BJ (cell line): ENCODE results near the gene PLEKHF1. TPM values are rescaled to one million over a fixed set of nuclear protein-coding genes. Genes with fewer than 3 reads are reported as not detected.
"Not testable (repeated sequence)": the region's sequence is repeated elsewhere in the genome, so short reads cannot be mapped to it uniquely, and the experiment has no call there.

Experiments used
- CTCF ChIA-PET: fragments of 350-600 bp; formaldehyde crosslinking; extraction: SDS; loops from one replicate; lab custom pipeline; 2021; ENCODE audit warnings: antibody characterized with exemption, inconsistent platforms; lab: Yijun Ruan, JAX
- POLR2A ChIA-PET: fragments of 300-600 bp; sonication (Branson Sonifier 250); formaldehyde crosslinking; extraction: SDS; loops from one replicate; lab custom pipeline; 2021; ENCODE audit warnings: antibody characterized with exemption; lab: Charles Lee
- DNase-seq: peaks from one replicate; pipeline ENCODE4 v3.0.0-alpha.2; 2011; ENCODE audit warnings: low read depth
- H3K27me3 ChIP-seq: 2 replicates; pipeline ENCODE4 v1.6.0; 2011; ENCODE audit warnings: low read length; ENCODE audit not compliant: control insufficient read depth, insufficient read depth
- H3K36me3 ChIP-seq: 2 replicates; pipeline ENCODE4 v1.5.1; 2011; ENCODE audit warnings: low read length; ENCODE audit not compliant: control insufficient read depth, insufficient read depth
- H3K4me3 ChIP-seq: 2 replicates; pipeline ENCODE4 v1.5.1; 2011; ENCODE audit warnings: low read depth, mild to moderate bottlenecking, control low read depth, low read length
- polyA plus RNA-seq: library from polyadenylated mRNA; depleted of rRNA; stranded (reverse); fragments of >200 nt; gene quantifications from 2 replicates; pipeline ENCODE4 v1.2.3, GENCODE V29; 2011
- TF ChIP-seq, protein P1 (sequence below): IDR thresholded peaks from 2 replicates; pipeline ENCODE4 v1.5.1; 2011; ENCODE audit warnings: low read depth, mild to moderate bottlenecking, control low read depth, inconsistent platforms, low read length, moderate library complexity; ENCODE audit not compliant: insufficient read depth

Gene PLEKHF1
- polyA plus RNA-seq, 1 experiment, result 8.7 TPM

GRCh38 chr19:29667387-29667783 lies 2.1 kb downstream of the PLEKHF1 start:
- Histone ChIP-seq H3K27me3 (no peaks in the 10 kb centered on the region), H3K4me3 (no peak overlapping the region), H3K36me3 (no peaks in the 10 kb centered on the region; the same call in 1 of the 2 replicates)
- CTCF ChIA-PET, result interaction anchor here (0.9 to 10.1 kb wide), 5 partner anchors 12 to 61 kb away, joined by 3 to 62 read pairs (median 7); partner anchors contain the start of genes C19orf12 and POP4
- TF ChIP-seq, protein P1, sequence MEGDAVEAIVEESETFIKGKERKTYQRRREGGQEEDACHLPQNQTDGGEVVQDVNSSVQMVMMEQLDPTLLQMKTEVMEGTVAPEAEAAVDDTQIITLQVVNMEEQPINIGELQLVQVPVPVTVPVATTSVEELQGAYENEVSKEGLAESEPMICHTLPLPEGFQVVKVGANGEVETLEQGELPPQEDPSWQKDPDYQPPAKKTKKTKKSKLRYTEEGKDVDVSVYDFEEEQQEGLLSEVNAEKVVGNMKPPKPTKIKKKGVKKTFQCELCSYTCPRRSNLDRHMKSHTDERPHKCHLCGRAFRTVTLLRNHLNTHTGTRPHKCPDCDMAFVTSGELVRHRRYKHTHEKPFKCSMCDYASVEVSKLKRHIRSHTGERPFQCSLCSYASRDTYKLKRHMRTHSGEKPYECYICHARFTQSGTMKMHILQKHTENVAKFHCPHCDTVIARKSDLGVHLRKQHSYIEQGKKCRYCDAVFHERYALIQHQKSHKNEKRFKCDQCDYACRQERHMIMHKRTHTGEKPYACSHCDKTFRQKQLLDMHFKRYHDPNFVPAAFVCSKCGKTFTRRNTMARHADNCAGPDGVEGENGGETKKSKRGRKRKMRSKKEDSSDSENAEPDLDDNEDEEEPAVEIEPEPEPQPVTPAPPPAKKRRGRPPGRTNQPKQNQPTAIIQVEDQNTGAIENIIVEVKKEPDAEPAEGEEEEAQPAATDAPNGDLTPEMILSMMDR, result no peak
- DNase-seq, result no peak
- POLR2A ChIA-PET, result no interaction called here

DNA sequence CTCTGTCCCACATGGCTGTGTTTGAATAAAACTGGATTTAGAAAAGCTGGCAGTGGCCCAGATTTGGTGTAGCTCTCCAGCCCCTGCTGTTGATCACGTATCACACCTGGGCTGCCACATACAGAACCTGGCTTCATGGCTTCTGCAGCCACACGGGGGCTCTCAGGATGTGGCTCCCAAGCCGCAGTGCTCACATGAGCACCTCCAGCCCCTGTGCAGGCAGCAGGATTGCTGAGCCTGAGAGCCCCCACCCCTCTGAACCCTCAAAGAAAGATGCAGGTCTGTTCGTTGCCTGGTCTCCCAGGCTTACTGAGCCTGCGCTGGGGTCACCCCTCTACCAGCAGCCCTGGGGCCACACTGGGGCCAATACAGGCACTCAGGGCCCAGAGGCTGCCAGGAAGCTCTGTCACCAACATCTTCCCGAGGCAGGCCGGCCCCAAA lies 2.7 kb downstream of the PLEKHF1 start:
- no peak for DNase-seq
- CTCF ChIA-PET, result interaction anchor here (0.9 to 10.1 kb wide), 4 partner anchors 18 to 58 kb away, joined by 3 to 62 read pairs (median 4); no protein-coding TSS in a partner anchor
- POLR2A ChIA-PET, result no interaction called here
- TF ChIP-seq, protein P1, result no peak
- H3K4me3 ChIP-seq, result no peak overlapping the region
- H3K27me3 ChIP-seq, result no peaks in the 10 kb centered on the region
- H3K36me3 ChIP-seq, result no peaks in the 10 kb centered on the region; the same call in 1 of the 2 replicates

DNA sequence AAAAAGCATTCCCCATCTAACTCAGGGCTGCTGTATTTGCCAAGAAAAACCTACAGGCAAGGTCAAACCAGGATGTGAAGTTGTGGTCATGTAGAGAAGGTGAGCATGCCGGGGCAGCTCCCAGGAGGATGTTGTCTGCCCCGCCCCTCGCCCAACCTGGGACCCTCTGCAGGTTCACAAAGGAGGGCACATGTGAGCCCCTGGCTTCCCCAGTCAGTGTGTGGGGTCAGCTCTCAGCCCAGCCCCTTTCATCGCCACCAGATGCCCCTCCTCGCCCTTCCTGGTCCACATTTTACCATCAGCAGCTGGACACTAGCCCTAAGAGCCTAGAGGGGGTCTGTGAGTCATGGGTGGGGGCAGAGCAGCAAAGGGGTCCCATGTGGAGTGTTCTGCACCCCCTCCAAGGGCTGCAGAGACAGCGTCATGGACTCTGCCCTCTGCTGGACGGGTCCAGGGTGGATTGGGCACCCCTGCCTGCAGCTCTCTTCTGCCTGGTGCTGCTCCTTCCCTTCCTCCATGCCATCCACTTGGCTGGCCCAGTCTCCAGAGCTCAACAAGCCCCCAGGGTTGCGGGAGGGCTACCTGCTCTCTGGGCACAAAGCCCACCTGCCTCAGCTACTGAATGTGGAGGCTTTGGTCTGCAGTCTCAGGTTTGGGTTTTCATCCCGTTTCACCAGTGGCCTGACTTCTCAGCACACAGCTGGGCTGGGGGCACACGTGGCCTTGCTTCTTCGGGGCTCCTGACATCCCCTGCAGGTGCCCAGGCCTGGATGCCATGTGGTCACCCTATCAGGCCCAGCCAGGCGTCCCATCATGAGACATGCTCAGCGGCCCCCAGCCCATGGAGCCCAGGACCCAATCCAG lies 3.7 kb downstream of the PLEKHF1 start:
- Histone ChIP-seq H3K27me3 (no peaks in the 10 kb centered on the region), H3K36me3 (peaks cover 3% of the 10 kb centered on the region; the same call in 1 of the 2 replicates), H3K4me3 (no peak overlapping the region)
- ChIA-PET POLR2A (no interaction called here), CTCF (interaction anchor here (1.0 to 10.1 kb wide), 3 partner anchors 17 to 59 kb away, joined by 3 to 62 read pairs (median 5); no protein-coding TSS in a partner anchor)
- TF ChIP-seq, protein P1, result peak; percentile 24; the same call in 1 of the 2 replicates
- no peak for DNase-seq

DNA sequence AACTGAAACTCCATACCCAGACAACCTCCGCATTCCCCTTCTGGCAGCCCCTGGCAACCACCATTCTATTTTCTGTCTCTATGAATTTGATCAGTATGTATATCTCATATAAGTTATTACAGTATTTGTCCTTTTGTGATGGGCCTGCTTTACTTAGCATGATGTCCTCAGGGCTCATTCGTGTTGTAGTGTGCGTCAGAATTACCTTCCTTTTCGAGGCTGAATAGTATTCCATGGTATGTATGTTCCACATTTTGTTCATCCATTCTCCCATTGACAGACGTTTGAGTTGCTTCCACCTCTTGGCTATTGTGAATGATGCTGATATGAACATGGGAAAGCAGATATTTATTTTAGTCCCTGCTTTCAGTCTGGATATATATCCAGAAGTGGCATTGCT lies 5.0 kb downstream of the PLEKHF1 start:
- CTCF ChIA-PET, result no interaction called here
- TF ChIP-seq, protein P1, result no peak

DNA sequence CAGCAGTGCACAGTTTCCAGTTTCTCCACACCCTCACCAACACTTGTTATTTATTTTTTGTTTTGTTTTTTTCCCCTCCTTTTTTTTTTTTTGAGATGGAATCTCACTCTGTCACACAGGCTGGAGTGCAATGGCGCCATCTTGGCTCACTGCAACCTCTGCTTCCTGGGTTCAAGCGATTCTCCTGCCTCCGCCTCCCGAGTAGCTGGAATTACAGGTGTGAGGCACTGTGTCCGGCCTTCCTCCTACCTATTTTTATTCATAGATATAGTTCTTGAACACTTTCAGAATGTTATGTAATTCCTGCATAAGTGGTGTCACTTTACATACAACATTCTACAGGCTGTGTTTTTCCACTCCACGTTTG lies 5.7 kb downstream of the PLEKHF1 start:
- POLR2A ChIA-PET, H3K27me3 ChIP-seq, H3K4me3 ChIP-seq, DNase-seq: not testable (repeated sequence)
- CTCF ChIA-PET, result interaction anchor here (1.1 to 1.2 kb wide), 2 partner anchors 44 to 60 kb away, joined by 3 to 5 read pairs; partner anchors contain the start of gene C19orf12
- H3K36me3 ChIP-seq, result peaks cover 15% of the 10 kb centered on the region

More for the DNA sequence above, 5.0 kb downstream of the PLEKHF1 start:
- Histone ChIP-seq H3K27me3 (no peaks in the 10 kb centered on the region), H3K4me3 (no peak overlapping the region), H3K36me3 (peaks cover 10% of the 10 kb centered on the region)
- POLR2A ChIA-PET, result no interaction called here
- DNase-seq, result no peak
